Keratinocyte (primary cell): ENCODE measurements around the gene NAPA.

Source experiments
- CTCF ChIP-seq, 3 experiments: IDR thresholded peaks in 1 of 3; conservative IDR thresholded peaks in 1 of 3; optimal IDR thresholded peaks in 1 of 3; 2 replicates in 2 of 3; 3 replicates in 1 of 3; pipeline versions ENCODE3 to v1.5.1; 2011; ENCODE audit warnings: low read length in 3 of 3, mild to moderate bottlenecking in 3 of 3, moderate library complexity in 2 of 3, control low read depth in 1 of 3, inconsistent platforms in 1 of 3; ENCODE audit not compliant: insufficient read depth in 2 of 3; ENCODE audit errors: extremely low read depth in 1 of 3
- EZH2 ChIP-seq: IDR thresholded peaks from one replicate; pipeline ENCODE4 v1.6.1; 2012; ENCODE audit warnings: inconsistent platforms, mild to moderate bottlenecking, low read length, moderate library complexity

- no peak for TF ChIP-seq CTCF (optimal IDR thresholded peaks at IDR 0.05 in 1 of 3, IDR thresholded peaks at IDR 0.05 in 1 of 3, conservative IDR thresholded peaks at IDR 0.05 in 1 of 3; ENCODE audit: extremely low read depth in 1 of 3, insufficient read depth in 2 of 3, low read length in 3 of 3)
- TF ChIP-seq EZH2 = no peak
Measured at GRCh38 chr19:47479701-47480503, 35.0 kb downstream of the NAPA start.
